Chondrocyte (in vitro differentiated cells): ENCODE data around the gene ITGA8. TPM values are rescaled to one million over a fixed set of nuclear protein-coding genes. Genes with fewer than 3 reads are reported as not detected.
"Not testable (repeated sequence)": the region's sequence is repeated elsewhere in the genome, so short reads cannot be mapped to it uniquely, and the experiment has no call there.

ENCODE experiments used
- DNase-seq: peaks from one replicate; pipeline ENCODE4 v3.0.0; 2021; ENCODE audit warnings: mixed read lengths, low spot score
- H3K27ac Mint-ChIP-seq: one replicate; pipeline ENCODE4 v1.8.0; 2021; ENCODE audit warnings: mild to moderate bottlenecking, moderate library complexity, mixed read lengths; ENCODE audit not compliant: unreplicated experiment
- H3K27me3 Mint-ChIP-seq: 2 replicates; pipeline ENCODE4 v1.8.0; 2021; ENCODE audit warnings: low read depth, mixed read lengths
- H3K36me3 Mint-ChIP-seq: 2 replicates; pipeline ENCODE4 v1.8.0; 2021; ENCODE audit warnings: low read depth, mixed read lengths
- H3K4me1 Mint-ChIP-seq: 2 replicates; pipeline ENCODE4 v1.8.0; 2021; ENCODE audit warnings: low read depth, mild to moderate bottlenecking, mixed read lengths
- H3K4me3 Mint-ChIP-seq: one replicate; pipeline ENCODE4 v1.8.0; 2021; ENCODE audit warnings: mild to moderate bottlenecking, moderate library complexity, mixed read lengths; ENCODE audit not compliant: unreplicated experiment
- H3K9me3 Mint-ChIP-seq: 2 replicates; pipeline ENCODE4 v1.8.0; 2021; ENCODE audit warnings: low read depth, mixed read lengths
- CTCF ChIP-seq: fragments of 200-600 bp; sonication (generic); IDR thresholded peaks from 2 replicates; pipeline ENCODE4 v1.5.0; 2021; ENCODE audit warnings: antibody characterized with exemption, mild to moderate bottlenecking, moderate library complexity
- total RNA-seq: library from RNA; stranded (reverse); gene quantifications from 3 replicates; pipeline ENCODE4 v1.2.1, GENCODE V29; 2021

The ITGA8 gene
- total RNA-seq, 1 donor from 2014 or later: 5.6 TPM

DNA sequence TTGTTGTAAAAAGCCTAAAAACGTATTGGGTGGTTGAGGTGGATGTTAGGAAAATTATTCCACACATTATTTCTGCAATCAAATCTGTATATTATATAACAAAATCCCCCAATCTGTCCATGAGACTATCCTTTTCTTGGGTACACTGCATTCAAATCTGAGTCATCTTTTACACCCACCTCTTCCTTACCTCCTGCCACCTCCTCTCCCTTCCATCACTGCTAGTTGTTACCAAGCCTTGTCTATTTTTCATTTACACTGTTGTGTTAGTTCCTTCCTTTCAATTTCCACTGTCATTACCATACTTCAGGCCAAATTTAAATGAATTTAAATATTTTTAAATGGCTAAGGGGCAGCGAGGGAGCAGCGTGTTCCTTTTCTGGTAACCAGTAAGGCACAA is 83.3 kb downstream of the ITGA8 start:
- no peaks in the 10 kb centered on the region for H3K4me1 Mint-ChIP-seq
- TF ChIP-seq CTCF: no peak
- H3K36me3 Mint-ChIP-seq: no peaks in the 10 kb centered on the region
- H3K27ac Mint-ChIP-seq: no peak overlapping the region
- no peaks in the 10 kb centered on the region for H3K9me3 Mint-ChIP-seq
- no peaks in the 10 kb centered on the region for H3K27me3 Mint-ChIP-seq
- no peak for DNase-seq
- H3K4me3 Mint-ChIP-seq: no peak overlapping the region

DNA sequence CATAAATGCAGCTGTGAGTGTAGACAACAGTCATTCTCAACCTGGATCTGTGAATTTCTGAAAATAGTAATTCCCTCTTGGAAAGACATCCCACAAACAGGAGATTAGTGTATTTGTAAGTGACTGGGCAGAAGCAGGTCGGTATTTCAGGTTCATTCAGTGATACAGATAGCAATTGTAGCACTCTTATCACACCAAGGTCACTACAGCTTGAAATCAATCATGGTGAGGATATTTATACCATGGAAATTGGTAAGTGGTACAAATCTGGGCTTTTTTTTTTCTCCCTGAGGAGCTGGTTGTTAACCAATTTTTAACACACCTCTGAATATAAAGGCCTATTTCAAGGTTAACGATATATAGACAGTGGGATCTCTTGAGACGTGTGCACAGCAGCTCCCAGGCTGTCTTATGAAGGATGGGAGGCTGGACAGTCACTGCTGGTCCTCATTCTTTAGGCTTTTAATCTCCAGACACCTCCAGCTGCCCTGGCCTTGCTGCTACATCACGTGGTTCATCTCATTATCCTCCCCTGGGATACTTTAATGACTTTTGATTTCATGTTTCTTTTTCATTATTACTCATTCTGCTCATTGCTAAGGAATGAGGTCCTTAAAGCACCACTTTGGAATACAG is 87.1 kb downstream of the ITGA8 start:
- DNase-seq: no peak
- H3K4me3 Mint-ChIP-seq: no peak overlapping the region

GRCh38 chr10:15631205-15631604 is 88.5 kb downstream of the ITGA8 start:
- not testable (repeated sequence) for H3K4me1 Mint-ChIP-seq, H3K9me3 Mint-ChIP-seq, DNase-seq, H3K4me3 Mint-ChIP-seq, H3K27ac Mint-ChIP-seq, H3K27me3 Mint-ChIP-seq, H3K36me3 Mint-ChIP-seq

More for the DNA sequence above, 87.1 kb downstream of the ITGA8 start:
- TF ChIP-seq CTCF: no peak
- Mint-ChIP-seq H3K36me3 (no peaks in the 10 kb centered on the region), H3K4me1 (no peaks in the 10 kb centered on the region), H3K27me3 (no peaks in the 10 kb centered on the region), H3K27ac (no peak overlapping the region), H3K9me3 (no peaks in the 10 kb centered on the region)

DNA sequence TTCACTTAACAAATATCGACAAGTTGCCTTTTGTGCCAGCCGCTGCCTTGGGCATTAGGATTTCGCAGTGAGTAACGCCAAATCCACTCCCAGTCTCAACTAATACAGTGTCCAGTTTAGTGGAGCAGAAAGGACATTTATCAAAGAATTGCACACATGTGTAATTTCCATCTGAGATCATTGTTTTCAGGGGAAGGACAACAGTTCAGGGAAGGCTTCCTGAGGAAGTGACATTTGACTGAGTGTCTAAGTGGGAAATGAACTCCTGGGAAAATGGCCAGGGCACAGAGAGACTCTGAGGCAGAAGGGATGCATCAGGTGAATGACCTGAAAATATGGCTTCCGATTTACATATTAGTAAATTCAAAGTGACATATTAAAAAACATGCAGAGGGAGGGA is 89.4 kb downstream of the ITGA8 start:
- Mint-ChIP-seq H3K4me3 (no peak overlapping the region), H3K9me3 (peaks cover 4% of the 10 kb centered on the region), H3K36me3 (no peaks in the 10 kb centered on the region), H3K27me3 (no peaks in the 10 kb centered on the region), H3K4me1 (peaks cover 2% of the 10 kb centered on the region), H3K27ac (no peak overlapping the region)
- TF ChIP-seq CTCF: no peak
- no peak for DNase-seq

- Mint-ChIP-seq H3K9me3 (peaks cover 4% of the 10 kb centered on the region), H3K27me3 (no peaks in the 10 kb centered on the region), H3K4me1 (peaks cover 15% of the 10 kb centered on the region), H3K36me3 (no peaks in the 10 kb centered on the region), H3K4me3 (no peak overlapping the region), H3K27ac (no peak overlapping the region)
- no peak for DNase-seq
- no peak for TF ChIP-seq CTCF
These were observed 92.0 kb downstream of the ITGA8 start for GRCh38 chr10:15627617-15628196.

DNA sequence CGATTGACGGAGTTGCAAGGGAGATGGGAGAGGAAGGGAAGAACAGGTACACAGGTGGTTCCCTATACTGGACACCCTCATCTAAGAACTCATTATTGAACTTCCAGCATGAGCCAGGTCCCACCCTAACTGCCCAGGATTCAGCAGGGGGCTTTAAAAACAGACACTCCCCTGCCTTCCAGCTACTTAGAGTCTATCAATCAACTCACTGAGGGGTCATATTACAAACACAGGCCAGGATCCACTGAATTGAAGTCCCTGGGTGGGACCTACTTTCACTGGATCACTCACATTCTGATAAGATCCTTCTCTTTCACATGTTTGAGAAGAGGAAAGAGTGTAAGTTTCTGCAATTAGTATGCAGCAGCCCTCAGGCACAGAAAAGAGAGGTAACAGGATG is 92.8 kb downstream of the ITGA8 start:
- Mint-ChIP-seq H3K36me3 (no peaks in the 10 kb centered on the region), H3K27ac (no peak overlapping the region), H3K4me3 (no peak overlapping the region), H3K27me3 (no peaks in the 10 kb centered on the region), H3K4me1 (peaks cover 21% of the 10 kb centered on the region), H3K9me3 (peaks cover 4% of the 10 kb centered on the region)
- TF ChIP-seq CTCF: no peak
- no peak for DNase-seq
